ENCODE results near the gene PRKCQ. TPM values are rescaled to one million over a fixed set of nuclear protein-coding genes. Genes with fewer than 3 reads are reported as not detected.
"Not testable (repeated sequence)": the region's sequence is repeated elsewhere in the genome, so short reads cannot be mapped to it uniquely, and the experiment has no call there.

Gene PRKCQ
- total RNA-seq, 1 donor from 2014 or later = 14.6 TPM

DNA sequence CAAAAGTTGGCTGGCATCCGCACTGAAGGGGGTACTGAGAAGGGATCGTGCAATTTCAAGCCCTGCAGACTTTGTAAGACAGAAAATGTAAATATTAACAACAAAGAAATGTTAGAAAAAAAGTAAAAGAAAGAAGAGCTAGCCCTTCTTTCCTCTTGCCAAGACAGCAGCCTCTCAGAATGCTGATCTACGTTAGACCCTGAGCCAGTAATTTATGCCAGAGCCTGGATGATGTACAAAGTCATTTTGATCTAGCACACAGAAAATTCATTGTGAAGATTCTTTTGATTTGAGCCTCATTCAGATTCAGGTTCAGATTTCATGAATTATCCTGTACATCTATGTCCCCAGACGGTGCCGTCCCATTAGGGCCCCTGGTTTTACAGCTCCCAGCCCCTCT lies 105.2 kb downstream of the PRKCQ start:
- no peak overlapping the region for H3K4me3 ChIP-seq (ENCODE audit: low read length in 3 of 3)
- H3K27ac ChIP-seq (ENCODE audit: low read depth, low read length) = no peak overlapping the region
- H3K36me3 ChIP-seq (ENCODE audit: control insufficient read depth in 3 of 3, insufficient read depth in 3 of 3, low read length in 3 of 3) = peaks cover 12 to 24% (median 24%) of the 10 kb centered on the region in 3 donors
- H3K4me1 ChIP-seq (ENCODE audit: control insufficient read depth in 3 of 3, insufficient read depth in 3 of 3, low read length in 3 of 3) = peaks cover 4 to 10% (median 9%) of the 10 kb centered on the region in 3 donors
- no peaks in the 10 kb centered on the region for H3K9me3 ChIP-seq (ENCODE audit: control insufficient read depth in 3 of 3, low read length in 3 of 3)
- H3K27me3 ChIP-seq (ENCODE audit: control insufficient read depth in 3 of 3, insufficient read depth in 3 of 3, low read length in 3 of 3) = no peaks in the 10 kb centered on the region
- H3K9ac ChIP-seq (ENCODE audit: low read depth in 1 of 3, low read length in 3 of 3) = peak overlapping the region in 1 of 3 donors; percentile 10

DNA sequence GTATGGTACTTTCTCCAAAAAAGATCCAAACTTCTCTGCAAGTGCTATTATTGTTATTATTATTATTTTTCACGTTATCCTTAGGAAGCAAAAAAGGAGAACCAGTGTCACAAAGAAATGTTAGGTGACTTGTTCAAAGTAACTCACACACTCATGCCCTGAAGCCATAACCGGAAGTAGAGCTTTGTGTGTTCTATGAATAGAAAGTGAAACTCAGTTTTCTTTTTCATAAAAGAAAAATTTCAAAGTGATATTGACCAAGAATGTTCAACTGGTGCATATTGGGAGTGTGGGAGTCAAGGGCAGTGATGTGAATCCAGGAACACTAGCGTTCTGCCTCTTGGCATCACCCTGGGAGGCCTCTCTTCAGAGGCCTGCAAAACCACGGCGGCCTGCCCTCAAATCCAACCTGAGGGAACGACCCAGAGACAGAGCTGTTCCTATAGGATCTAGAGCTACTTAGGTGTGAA lies 106.1 kb downstream of the PRKCQ start:
- H3K9me3 ChIP-seq (ENCODE audit: control insufficient read depth in 3 of 3, low read length in 3 of 3) = no peaks in the 10 kb centered on the region
- H3K27me3 ChIP-seq (ENCODE audit: control insufficient read depth in 3 of 3, insufficient read depth in 3 of 3, low read length in 3 of 3) = no peaks in the 10 kb centered on the region
- no peak overlapping the region for H3K27ac ChIP-seq (ENCODE audit: low read depth, low read length)
- H3K9ac ChIP-seq (ENCODE audit: low read depth in 1 of 3, low read length in 3 of 3) = no peak overlapping the region
- H3K4me1 ChIP-seq (ENCODE audit: control insufficient read depth in 3 of 3, insufficient read depth in 3 of 3, low read length in 3 of 3) = peaks cover 4 to 10% (median 9%) of the 10 kb centered on the region in 3 donors
- no peak overlapping the region for H3K4me3 ChIP-seq (ENCODE audit: low read length in 3 of 3)
- H3K36me3 ChIP-seq (ENCODE audit: control insufficient read depth in 3 of 3, insufficient read depth in 3 of 3, low read length in 3 of 3) = peaks cover 12 to 22% (median 21%) of the 10 kb centered on the region in 3 donors

DNA sequence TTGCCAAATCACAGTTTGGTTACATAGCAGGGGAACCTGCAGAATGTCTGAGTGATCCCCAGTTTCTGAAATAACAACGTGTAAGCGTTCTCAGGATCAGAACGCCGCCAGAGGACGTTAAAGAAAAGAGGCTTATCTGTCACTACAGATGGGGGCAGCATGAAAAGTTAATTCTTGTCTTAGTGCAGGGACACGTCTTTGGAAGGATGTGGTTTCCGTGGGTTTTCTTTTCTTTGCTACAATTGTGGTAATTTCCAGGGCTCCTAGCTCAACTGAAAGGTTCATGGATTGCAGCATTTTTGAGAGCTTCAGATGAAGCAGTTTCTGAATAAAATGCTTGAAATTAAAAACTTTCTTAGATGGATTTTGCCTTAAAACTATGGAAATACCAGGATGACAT lies 106.6 kb downstream of the PRKCQ start:
- H3K27me3 ChIP-seq (ENCODE audit: control insufficient read depth in 3 of 3, insufficient read depth in 3 of 3, low read length in 3 of 3) = no peaks in the 10 kb centered on the region
- H3K9me3 ChIP-seq (ENCODE audit: control insufficient read depth in 3 of 3, low read length in 3 of 3) = no peaks in the 10 kb centered on the region
- H3K9ac ChIP-seq (ENCODE audit: low read depth in 1 of 3, low read length in 3 of 3) = no peak overlapping the region
- peaks cover 8 to 17% (median 17%) of the 10 kb centered on the region in 3 donors for H3K36me3 ChIP-seq (ENCODE audit: control insufficient read depth in 3 of 3, insufficient read depth in 3 of 3, low read length in 3 of 3)
- peaks cover 4 to 10% (median 9%) of the 10 kb centered on the region in 3 donors for H3K4me1 ChIP-seq (ENCODE audit: control insufficient read depth in 3 of 3, insufficient read depth in 3 of 3, low read length in 3 of 3)
- H3K27ac ChIP-seq (ENCODE audit: low read depth, low read length) = no peak overlapping the region
- H3K4me3 ChIP-seq (ENCODE audit: low read length in 3 of 3) = no peak overlapping the region

DNA sequence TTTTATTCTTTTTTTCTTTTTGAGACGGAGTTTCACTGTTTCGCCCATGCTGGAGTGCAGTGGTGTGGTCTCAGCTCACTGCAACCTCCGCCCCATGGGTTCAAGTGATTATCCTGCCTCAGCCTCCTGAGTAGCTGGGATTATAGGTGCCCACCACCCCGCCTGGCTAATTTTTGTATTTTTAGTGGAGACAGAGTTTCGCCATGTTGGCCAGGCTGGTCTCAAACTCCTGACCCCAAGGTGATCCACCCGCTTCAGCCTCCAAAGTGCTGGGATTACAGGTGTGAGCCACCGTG lies 107.4 kb downstream of the PRKCQ start:
- Histone ChIP-seq H3K36me3 (ENCODE audit: control insufficient read depth in 3 of 3, insufficient read depth in 3 of 3, low read length in 3 of 3) (peaks cover 3 to 15% (median 10%) of the 10 kb centered on the region in 3 donors), H3K4me1 (ENCODE audit: control insufficient read depth in 3 of 3, insufficient read depth in 3 of 3, low read length in 3 of 3) (peaks cover 5 to 11% (median 9%) of the 10 kb centered on the region in 3 donors)
- not testable (repeated sequence) for H3K4me3 ChIP-seq (ENCODE audit: low read length in 3 of 3); H3K27me3 ChIP-seq (ENCODE audit: control insufficient read depth in 3 of 3, insufficient read depth in 3 of 3, low read length in 3 of 3); H3K9ac ChIP-seq (ENCODE audit: low read depth in 1 of 3, low read length in 3 of 3); H3K27ac ChIP-seq (ENCODE audit: low read depth, low read length); H3K9me3 ChIP-seq (ENCODE audit: control insufficient read depth in 3 of 3, low read length in 3 of 3)

DNA sequence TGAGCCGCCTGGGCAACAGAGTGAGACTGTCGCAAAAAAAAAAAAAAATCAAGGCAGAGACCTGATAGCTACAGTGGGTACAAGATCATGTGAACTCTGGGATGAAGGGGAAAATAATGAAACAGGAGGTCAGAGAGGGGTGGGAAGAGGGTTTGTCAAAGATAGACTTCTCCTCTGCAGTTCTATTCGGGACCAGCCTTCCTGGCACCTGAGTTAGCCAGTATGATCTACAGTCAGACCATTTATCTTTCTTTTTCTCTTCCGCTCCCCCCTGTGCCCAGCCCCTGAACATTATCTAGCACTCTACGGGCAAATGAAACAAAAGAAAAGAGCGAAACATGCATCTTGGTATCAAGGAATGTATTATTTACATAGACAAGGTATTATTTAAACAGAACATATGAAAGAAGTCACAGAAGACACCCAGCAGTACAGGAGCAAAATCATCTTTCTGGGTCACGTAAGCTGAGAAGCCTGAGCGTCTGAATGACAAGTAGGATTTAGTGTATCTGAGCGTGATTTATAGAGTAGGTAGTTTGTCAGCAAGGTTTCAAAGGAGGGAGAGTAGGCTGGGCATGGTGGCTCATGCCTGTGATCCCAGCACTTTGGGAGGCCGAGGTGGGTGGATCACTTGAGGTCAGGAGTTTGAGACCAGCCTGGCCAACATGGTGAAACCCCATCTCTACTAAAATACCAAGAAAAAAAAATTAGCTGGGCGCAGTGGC lies 109.0 kb downstream of the PRKCQ start:
- H3K27ac ChIP-seq (ENCODE audit: low read depth, low read length) = no peak overlapping the region
- H3K9me3 ChIP-seq (ENCODE audit: control insufficient read depth in 3 of 3, low read length in 3 of 3) = no peaks in the 10 kb centered on the region
- H3K27me3 ChIP-seq (ENCODE audit: control insufficient read depth in 3 of 3, insufficient read depth in 3 of 3, low read length in 3 of 3) = no peaks in the 10 kb centered on the region
- no peak overlapping the region for H3K4me3 ChIP-seq (ENCODE audit: low read length in 3 of 3)
- peaks cover 8 to 13% (median 12%) of the 10 kb centered on the region in 3 donors for H3K4me1 ChIP-seq (ENCODE audit: control insufficient read depth in 3 of 3, insufficient read depth in 3 of 3, low read length in 3 of 3)
- H3K9ac ChIP-seq (ENCODE audit: low read depth in 1 of 3, low read length in 3 of 3) = no peak overlapping the region
- peaks cover 3 to 7% (median 6%) of the 10 kb centered on the region in 3 donors for H3K36me3 ChIP-seq (ENCODE audit: control insufficient read depth in 3 of 3, insufficient read depth in 3 of 3, low read length in 3 of 3)

DNA sequence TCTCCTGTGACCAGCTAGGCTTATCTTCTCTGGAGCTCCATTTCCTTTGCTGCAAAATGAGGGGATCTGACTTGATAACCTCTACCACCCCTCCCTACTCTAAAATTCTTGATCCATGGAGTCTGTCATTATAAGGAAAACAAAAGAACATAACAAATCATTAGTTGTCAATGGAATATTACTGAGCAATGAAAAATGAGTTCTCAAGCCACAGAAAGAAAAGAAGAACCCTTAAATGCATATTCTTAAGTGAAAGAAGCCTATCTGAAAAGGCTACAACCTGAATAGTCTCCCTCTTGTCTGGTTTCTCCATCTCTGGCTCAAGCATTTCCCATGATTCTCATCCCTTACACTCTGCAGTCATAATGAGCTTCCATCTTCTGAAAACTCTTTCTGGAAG lies 110.4 kb downstream of the PRKCQ start:
- Histone ChIP-seq H3K9me3 (ENCODE audit: control insufficient read depth in 3 of 3, low read length in 3 of 3) (no peaks in the 10 kb centered on the region), H3K4me1 (ENCODE audit: control insufficient read depth in 3 of 3, insufficient read depth in 3 of 3, low read length in 3 of 3) (peaks cover 6 to 8% (median 8%) of the 10 kb centered on the region in 3 donors), H3K9ac (ENCODE audit: low read depth in 1 of 3, low read length in 3 of 3) (no peak overlapping the region), H3K36me3 (ENCODE audit: control insufficient read depth in 3 of 3, insufficient read depth in 3 of 3, low read length in 3 of 3) (peaks cover 6 to 9% (median 7%) of the 10 kb centered on the region in 3 donors), H3K4me3 (ENCODE audit: low read length in 3 of 3) (no peak overlapping the region), H3K27ac (ENCODE audit: low read depth, low read length) (no peak overlapping the region), H3K27me3 (ENCODE audit: control insufficient read depth in 3 of 3, insufficient read depth in 3 of 3, low read length in 3 of 3) (no peaks in the 10 kb centered on the region)

DNA sequence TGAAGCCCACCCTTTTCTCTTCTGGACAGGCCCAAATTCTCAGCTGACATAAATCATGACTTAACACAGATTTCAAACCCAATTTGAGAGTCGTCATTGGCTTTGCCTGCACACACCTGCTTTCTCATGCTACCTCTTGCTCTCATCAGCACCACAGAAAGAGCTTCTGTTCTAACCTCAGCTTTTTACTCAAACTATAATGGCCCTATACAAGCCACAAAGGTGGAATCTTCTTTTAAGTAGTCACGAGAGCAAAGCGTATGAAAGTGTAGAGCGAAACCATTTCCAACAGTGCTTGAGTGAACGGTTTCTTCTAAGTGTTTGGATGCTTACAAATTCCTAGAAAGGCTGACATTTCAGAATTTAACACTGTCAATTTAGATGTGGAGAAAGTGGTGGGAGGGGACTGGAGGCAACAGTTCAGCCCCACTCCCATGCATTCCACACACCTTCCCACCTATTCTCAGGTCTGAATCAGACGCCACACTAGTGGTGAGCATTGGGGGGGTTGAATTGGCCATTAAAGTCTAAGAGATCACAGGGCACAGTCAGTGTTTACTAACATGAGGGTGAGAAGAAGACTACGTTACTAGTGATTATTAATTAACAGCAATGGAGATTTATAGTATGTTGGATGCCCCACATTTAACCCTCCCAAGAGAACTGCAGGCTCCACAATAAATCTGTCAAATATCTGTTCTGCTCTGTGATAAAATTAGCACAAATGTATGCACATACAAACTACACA lies 114.0 kb downstream of the PRKCQ start:
- Histone ChIP-seq H3K27ac (ENCODE audit: low read depth, low read length) (no peak overlapping the region), H3K9ac (ENCODE audit: low read depth in 1 of 3, low read length in 3 of 3) (no peak overlapping the region), H3K4me3 (ENCODE audit: low read length in 3 of 3) (no peak overlapping the region), H3K27me3 (ENCODE audit: control insufficient read depth in 3 of 3, insufficient read depth in 3 of 3, low read length in 3 of 3) (no peaks in the 10 kb centered on the region), H3K36me3 (ENCODE audit: control insufficient read depth in 3 of 3, insufficient read depth in 3 of 3, low read length in 3 of 3) (peaks cover 19 to 30% (median 23%) of the 10 kb centered on the region in 3 donors), H3K9me3 (ENCODE audit: control insufficient read depth in 3 of 3, low read length in 3 of 3) (no peaks in the 10 kb centered on the region), H3K4me1 (ENCODE audit: control insufficient read depth in 3 of 3, insufficient read depth in 3 of 3, low read length in 3 of 3) (peaks cover 4 to 8% (median 6%) of the 10 kb centered on the region in 3 donors)

DNA sequence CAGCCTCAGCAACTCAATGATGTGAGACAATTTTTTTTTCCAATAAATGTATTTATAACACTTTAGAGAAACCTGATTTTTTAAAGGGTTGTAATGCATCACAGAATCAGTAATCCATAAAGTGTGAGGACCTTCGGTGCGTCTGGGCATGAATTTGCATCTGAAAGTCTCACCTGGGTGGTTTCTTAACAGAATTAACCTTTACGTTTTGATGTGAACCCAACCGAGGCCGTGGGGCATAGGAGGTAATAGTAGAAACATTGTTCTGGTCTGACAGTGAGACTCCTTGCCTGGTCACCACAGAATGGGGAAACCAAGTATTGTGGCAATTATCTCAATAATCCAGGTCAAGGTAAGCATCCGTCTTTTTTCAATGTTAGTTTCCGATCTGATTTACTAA lies 114.6 kb downstream of the PRKCQ start:
- Histone ChIP-seq H3K36me3 (ENCODE audit: control insufficient read depth in 3 of 3, insufficient read depth in 3 of 3, low read length in 3 of 3) (peaks cover 25 to 36% (median 28%) of the 10 kb centered on the region in 3 donors), H3K27ac (ENCODE audit: low read depth, low read length) (no peak overlapping the region), H3K4me3 (ENCODE audit: low read length in 3 of 3) (no peak overlapping the region), H3K4me1 (ENCODE audit: control insufficient read depth in 3 of 3, insufficient read depth in 3 of 3, low read length in 3 of 3) (peaks cover 3 to 5% (median 4%) of the 10 kb centered on the region in 3 donors), H3K27me3 (ENCODE audit: control insufficient read depth in 3 of 3, insufficient read depth in 3 of 3, low read length in 3 of 3) (no peaks in the 10 kb centered on the region), H3K9me3 (ENCODE audit: control insufficient read depth in 3 of 3, low read length in 3 of 3) (no peaks in the 10 kb centered on the region), H3K9ac (ENCODE audit: low read depth in 1 of 3, low read length in 3 of 3) (no peak overlapping the region)

DNA sequence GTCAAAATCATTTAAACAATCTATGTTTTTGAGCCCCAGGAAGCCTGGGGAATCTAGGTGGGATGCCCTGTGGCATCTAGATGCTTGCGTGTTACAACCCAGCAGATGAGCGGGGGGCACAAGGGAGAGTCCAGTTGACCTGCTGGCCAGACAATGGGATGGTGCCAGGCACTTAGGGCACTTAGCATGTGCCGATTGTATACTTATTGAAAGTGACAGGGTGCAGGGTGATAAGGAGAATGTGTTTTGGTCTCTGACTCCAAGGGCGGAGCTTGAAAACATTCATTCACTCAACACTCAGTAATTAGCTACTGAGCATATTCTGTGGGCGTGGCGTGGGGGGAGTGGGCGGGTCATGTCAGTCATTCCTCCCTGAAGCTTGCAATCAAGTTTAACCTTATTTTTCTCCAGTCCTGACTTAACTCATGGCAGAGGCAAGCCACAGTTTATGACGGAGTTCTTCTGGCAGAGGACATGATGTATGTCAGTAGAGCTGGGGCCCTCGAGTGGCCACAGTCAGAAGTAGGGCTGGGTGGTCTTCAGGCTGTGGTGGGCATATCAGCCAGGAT lies 115.1 kb downstream of the PRKCQ start:
- Histone ChIP-seq H3K36me3 (ENCODE audit: control insufficient read depth in 3 of 3, insufficient read depth in 3 of 3, low read length in 3 of 3) (peaks cover 29 to 40% (median 33%) of the 10 kb centered on the region in 3 donors), H3K4me1 (ENCODE audit: control insufficient read depth in 3 of 3, insufficient read depth in 3 of 3, low read length in 3 of 3) (peaks cover 3 to 5% (median 4%) of the 10 kb centered on the region in 3 donors), H3K27ac (ENCODE audit: low read depth, low read length) (no peak overlapping the region), H3K27me3 (ENCODE audit: control insufficient read depth in 3 of 3, insufficient read depth in 3 of 3, low read length in 3 of 3) (no peaks in the 10 kb centered on the region), H3K9ac (ENCODE audit: low read depth in 1 of 3, low read length in 3 of 3) (no peak overlapping the region), H3K9me3 (ENCODE audit: control insufficient read depth in 3 of 3, low read length in 3 of 3) (no peaks in the 10 kb centered on the region), H3K4me3 (ENCODE audit: low read length in 3 of 3) (no peak overlapping the region)

DNA sequence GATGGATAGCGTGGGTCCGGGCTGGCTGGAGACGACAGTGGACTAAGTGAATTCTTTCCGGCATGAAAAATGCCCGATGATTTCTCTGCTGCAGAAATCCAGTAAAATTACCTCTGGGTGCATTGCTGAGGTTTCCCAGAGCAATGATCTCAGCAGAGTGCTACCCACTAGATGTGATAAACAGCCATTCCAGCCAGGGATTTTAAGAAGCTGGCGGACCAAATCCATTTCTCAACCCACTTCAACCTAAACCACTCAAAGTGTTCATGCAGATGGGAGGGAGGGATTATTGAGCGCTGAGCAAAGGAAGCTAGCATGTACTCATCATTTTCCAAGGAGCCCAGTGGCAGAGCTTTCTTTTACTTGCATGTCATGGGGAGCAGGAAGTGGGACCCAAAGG lies 116.7 kb downstream of the PRKCQ start:
- H3K36me3 ChIP-seq (ENCODE audit: control insufficient read depth in 3 of 3, insufficient read depth in 3 of 3, low read length in 3 of 3) = peaks cover 41 to 55% (median 45%) of the 10 kb centered on the region in 3 donors

More for the DNA sequence above, 116.7 kb downstream of the PRKCQ start:
- Histone ChIP-seq H3K27ac (ENCODE audit: low read depth, low read length) (no peak overlapping the region), H3K9ac (ENCODE audit: low read depth in 1 of 3, low read length in 3 of 3) (no peak overlapping the region), H3K9me3 (ENCODE audit: control insufficient read depth in 3 of 3, low read length in 3 of 3) (peaks cover 0 to 3% (median 0%) of the 10 kb centered on the region in 3 donors), H3K27me3 (ENCODE audit: control insufficient read depth in 3 of 3, insufficient read depth in 3 of 3, low read length in 3 of 3) (no peaks in the 10 kb centered on the region), H3K4me3 (ENCODE audit: low read length in 3 of 3) (no peak overlapping the region), H3K4me1 (ENCODE audit: control insufficient read depth in 3 of 3, insufficient read depth in 3 of 3, low read length in 3 of 3) (peaks cover 3 to 5% (median 4%) of the 10 kb centered on the region in 3 donors)

All from skeletal muscle tissue (tissue), 4 donors.